Skin epidermis (tissue), 12 donors: ENCODE results near the gene ANO1.
A peak's percentile ranks its signal among the peaks of the same experiment; 100 is the strongest.

Source experiments
- H3K27ac ChIP-seq, 21 experiments: fragments of 200-600 bp; sonication (generic) in 11 of 21; one replicate each; pipeline ENCODE4 v1.5.0; 2020; ENCODE audit warnings: mild to moderate bottlenecking in 3 of 21, inconsistent platforms in 2 of 21, moderate library complexity in 2 of 21
- H3K4me3 ChIP-seq, 7 experiments: fragments of 200-600 bp; sonication (generic) in 2 of 7; one replicate each; pipeline ENCODE4 v1.5.0; 2020; ENCODE audit warnings: inconsistent platforms in 2 of 7, mild to moderate bottlenecking in 2 of 7, moderate library complexity in 1 of 7

The ANO1 gene

DNA sequence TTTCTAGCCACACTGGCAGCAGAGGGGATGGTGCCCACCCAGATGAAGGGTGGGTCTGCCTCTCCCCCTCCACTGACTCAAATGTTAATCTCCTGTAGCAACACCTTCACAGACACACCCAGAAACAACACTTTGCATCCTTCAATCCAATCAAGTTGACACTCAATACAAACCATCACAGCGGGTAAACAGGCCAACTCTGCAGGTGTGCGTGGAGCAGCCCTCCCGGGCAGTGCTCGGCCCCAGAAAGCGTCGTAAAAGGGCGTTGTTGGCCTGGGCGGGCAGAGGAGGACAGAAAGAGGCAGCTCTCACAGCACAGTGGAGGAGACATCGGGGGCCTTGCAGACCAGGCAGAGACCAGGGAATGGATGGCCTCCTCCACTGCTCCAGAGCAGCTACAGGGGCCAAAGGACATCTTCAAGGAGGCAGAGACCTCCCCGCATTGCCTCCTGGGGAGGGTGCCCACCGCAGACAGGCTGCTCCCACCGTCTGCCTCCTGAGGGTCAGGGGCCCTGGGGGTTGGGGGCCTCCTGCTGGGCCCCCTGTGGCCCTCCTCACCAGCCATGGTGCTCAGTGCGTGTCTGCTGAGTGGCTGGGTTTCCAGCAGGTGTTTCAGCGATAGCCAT, 68.9 kb downstream of the ANO1 start:
- Histone ChIP-seq H3K4me3 (no peak overlapping the region), H3K27ac (no peak overlapping the region)

DNA sequence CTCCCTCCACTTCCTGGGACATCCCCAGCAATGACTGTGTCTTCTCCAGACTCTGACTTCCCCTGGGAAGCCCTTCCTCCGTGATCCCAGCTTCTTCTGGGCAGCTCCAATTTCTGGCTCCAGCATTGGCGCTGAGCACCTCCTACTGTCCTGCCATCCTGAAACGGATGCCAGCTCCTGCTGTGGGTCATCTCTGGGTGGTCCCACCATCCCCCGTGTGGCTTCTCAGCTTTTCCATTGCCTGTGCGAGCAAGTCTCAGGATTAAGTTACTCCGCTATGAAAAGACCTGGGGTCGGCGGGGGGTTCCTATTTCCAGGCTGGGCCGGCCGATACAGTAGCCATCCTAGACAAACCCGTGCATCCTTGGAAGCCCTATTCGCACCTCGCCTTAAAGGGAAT, 69.6 kb downstream of the ANO1 start:
- Histone ChIP-seq H3K4me3 (no peak overlapping the region), H3K27ac (no peak overlapping the region)

DNA sequence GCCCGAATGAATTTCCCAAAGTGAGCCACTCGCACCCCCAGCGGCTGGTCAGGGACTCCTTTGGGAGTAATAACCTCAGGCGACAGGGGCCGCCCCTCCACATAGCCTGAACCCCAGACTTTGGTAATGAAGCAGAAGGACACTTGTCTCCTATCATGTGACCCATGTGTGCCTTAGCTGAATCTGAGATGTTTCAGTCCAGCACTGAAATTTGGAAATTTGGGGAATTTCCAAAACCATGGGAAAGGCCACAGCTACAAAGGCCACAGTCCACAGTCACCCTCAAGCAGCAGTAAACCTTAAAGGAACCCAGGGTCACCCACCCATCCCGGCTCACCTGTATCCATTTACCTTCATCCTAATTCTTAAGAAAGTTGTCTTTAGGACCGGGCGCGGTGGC, 73.6 kb downstream of the ANO1 start:
- H3K27ac ChIP-seq = no peak overlapping the region
- H3K4me3 ChIP-seq = no peak overlapping the region

DNA sequence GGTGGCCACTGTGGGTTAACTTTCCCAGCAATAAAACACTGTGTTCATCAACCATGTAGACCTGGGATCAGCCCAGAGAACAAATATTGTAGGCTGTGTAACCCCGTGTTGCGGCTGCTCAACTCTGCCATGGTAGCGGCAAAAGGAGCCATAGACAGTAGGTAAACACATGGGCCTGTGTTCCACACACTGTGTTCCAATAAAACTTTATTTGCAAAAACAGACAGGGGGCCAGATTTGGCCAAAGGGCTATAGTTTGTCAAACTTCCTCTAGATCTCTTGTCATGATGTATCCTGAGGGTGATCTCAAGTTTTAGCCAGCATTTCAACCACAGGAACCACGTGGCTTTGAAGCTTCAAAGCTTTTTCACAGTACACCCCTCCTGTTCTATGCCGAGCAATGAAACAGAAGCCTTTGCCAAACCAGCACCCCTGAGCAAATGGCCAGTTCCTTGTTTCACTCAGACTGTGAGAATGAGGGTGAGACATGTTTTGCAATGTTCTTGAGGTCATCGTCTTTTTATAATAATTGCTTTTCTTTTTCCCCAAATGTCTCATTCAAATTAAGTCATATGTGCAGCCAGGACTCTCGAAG, 75.1 kb downstream of the ANO1 start:
- Histone ChIP-seq H3K27ac (no peak overlapping the region), H3K4me3 (no peak overlapping the region)

DNA sequence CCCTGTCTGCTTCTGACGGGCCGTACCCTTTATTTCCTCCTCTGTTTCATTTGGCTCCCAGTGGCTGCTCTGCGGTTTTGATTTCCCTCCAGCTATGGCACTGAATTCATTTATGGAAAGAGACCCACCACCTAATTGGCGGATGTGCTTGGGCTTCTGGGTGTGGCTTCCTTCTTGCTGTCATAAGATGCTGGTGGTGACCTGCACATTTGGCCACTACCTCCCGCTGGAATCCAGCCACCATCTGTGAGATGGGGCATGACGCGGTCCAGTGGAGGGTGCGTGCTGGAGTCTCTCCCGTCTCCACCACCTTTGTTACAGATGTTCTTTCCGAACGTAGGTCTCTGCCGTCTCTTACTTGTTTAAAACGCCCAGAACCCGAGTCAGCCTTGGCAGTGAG, 77.3 kb downstream of the ANO1 start:
- Histone ChIP-seq H3K4me3 (no peak overlapping the region), H3K27ac (peak overlapping the region in 17 of 21 experiments; percentile 19 to 81 (median 62))

DNA sequence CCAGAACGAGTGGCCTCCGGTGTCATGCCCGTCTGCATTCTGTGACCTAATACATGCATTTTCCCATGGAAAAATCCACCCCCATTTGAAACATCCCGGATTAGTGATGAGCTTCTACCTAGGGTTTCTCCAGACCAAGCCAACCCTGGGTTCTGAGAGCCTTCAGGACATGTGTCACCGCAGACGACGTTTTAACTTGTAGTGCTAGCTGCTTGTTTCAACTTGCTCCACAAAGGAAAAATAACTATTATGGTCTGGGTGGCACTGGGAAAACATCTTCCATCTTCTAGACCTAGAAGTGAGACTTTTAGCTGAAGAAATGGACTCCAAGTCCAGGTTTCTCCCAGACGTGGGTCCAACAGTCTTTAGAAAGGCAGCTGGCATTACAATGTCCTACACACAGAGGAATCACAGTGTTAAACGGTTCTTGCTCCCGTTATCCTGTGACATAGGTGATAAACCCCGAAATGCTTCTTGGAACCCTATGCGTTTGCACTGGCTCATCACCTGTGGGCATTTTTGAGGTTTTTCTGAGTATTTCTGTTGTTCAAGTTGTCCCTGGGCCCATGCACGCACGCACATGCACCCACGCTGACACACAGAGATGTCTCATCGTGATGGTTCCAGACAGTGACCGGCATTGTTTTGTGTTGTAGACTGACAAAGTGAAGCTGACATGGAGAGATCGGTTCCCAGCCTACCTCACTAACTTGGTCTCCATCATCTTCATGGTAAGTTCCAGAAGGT, 78.3 kb downstream of the ANO1 start:
- Histone ChIP-seq H3K4me3 (no peak overlapping the region), H3K27ac (peak overlapping the region in 15 of 21 experiments; percentile 35 to 80 (median 61))

DNA sequence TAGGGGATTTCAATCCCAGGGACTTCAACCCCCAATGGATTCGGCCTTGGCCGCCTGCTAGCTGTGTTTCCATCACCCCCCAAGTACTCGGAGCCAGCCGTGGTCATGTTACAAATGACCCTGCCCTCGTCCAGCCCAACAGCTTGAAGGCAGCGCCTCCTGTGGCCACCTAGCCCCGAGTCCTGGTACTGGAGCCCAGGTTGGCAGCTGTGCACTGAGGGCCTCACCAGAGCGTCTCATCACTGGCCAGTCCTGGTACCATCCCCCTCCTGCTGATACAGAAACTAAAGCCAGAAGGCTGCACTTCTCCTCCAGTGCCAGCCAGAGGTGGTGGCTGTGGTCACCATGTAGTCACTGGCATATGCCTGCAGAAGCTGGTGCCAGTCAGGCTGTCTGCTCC, 80.1 kb downstream of the ANO1 start:
- Histone ChIP-seq H3K27ac (peak overlapping the region in 10 of 21 experiments; percentile 3 to 80 (median 44)), H3K4me3 (no peak overlapping the region)

DNA sequence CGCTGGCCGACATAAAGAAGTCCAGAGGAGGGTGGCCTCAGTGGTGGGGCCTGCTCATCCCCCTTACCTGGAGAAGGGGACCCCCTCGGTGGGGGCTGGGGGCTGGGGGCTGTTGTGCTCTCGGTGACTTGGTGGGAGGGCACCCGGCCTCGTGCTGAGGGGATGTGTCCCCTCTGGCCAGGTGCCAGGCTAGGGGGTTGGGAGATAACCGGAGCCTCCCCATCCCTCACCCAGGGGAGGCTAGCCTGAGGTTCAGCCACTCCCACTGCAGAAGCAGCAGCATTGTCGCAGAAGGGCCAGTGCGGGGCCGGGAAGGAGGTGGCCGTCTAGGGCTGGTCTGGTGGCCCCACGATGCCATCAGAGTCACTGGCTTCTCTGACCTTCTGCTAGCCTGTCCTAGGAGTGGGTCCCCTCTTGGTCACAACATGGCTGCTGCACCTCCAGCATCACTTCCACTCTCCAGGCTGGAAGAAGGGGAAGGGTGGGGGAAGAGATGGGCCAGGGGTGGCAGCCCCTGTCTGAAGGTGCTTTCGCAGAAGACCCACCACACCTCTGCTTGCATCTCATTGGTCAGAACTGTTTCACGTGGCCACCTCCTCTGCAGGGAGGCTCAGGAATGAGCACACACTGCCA, 80.8 kb downstream of the ANO1 start:
- H3K27ac ChIP-seq = peak overlapping the region in 12 of 21 experiments; percentile 3 to 80 (median 48)

DNA sequence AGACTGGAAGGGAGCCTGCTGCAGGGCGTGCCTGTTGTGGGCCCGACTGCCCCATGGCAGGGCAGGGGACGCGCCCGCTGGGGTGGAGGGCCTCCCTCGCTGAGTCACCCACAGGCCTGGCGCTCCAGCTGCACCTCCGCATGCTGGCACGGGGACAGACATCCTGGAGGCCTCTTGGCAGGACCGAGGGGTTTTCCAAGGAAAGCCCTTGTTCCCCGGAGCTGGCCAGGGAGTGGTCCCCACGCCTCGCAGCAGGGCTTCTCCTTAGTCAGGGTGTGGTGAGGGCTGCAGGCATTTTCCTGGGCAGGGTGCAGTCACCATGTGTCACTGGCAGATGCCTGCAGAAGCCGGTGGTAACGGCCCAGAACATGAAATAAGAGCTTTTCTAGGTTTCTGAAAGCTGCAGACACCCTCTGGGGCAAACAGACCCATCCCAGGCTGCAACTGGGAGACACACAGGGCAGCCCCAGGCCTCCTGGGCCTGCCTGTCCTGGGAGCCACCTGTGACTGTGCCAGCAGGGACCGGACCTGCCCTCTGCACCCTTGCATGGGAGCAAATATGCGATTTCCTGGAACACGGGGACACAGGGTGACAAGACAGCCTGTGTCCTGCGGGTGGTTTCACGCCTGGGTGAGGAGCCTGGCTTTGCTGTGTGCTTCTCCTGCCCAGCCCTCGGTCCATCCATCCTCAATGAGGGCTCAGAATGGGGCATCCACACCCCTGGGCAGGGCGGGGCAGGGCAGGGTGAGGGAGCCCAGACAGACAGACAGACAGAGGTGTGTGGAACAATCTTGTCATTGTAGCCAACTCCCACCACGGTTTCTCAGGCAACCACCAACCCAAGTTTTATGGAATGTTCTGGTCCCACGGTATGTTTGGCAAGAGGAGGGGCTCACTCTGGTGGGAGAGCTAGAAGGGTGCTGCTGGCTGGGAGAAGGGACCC, 81.8 kb downstream of the ANO1 start:
- Histone ChIP-seq H3K4me3 (no peak overlapping the region), H3K27ac (peak overlapping the region in 15 of 21 experiments; percentile 11 to 82 (median 56))

More for the DNA sequence above, 80.8 kb downstream of the ANO1 start:
- no peak overlapping the region for H3K4me3 ChIP-seq

DNA sequence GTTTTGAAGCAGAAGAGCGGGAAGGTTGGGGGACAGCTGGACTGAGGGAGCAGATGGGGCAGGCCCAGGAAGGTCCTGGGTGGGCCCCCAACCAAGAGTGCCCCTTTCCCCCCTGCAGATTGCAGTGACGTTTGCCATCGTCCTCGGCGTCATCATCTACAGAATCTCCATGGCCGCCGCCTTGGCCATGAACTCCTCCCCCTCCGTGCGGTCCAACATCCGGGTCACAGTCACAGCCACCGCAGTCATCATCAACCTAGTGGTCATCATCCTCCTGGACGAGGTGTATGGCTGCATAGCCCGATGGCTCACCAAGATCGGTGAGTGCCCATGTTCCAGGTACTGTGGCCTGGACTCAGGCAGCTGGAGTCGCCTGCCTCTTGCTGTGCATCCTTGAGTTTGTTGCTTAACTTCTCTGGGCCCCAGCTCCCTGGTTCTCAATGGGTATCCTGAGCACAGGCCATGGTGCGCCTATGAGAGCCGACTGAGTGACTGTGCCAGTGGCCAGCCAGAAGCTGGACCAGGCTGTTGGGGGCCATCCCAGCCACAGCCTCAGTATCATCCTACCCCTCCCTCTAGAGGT, 83.0 kb downstream of the ANO1 start:
- Histone ChIP-seq H3K27ac (peak overlapping the region in 5 of 21 experiments; percentile 47 to 82 (median 58)), H3K4me3 (no peak overlapping the region)

DNA sequence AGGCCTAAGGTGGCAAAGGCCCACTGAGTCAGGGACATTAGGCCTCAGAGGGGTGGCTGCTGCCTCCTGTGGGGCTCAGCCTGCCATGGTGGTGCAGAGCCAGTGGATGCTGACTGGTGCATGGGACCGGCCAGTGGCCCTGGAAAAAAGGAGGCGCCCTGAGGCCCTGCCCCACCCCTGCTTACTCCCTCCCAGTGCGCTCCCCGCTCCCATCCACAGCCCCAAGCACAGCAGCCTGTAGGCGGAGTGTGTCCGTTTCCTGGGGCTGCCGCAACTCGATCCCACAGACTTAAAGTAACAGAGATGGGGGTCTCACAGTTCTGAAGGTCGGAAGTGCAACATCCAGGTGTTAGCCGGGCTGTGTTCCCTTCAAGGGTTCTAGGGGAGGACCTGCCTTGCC, 86.6 kb downstream of the ANO1 start:
- no peak overlapping the region for H3K27ac ChIP-seq

DNA sequence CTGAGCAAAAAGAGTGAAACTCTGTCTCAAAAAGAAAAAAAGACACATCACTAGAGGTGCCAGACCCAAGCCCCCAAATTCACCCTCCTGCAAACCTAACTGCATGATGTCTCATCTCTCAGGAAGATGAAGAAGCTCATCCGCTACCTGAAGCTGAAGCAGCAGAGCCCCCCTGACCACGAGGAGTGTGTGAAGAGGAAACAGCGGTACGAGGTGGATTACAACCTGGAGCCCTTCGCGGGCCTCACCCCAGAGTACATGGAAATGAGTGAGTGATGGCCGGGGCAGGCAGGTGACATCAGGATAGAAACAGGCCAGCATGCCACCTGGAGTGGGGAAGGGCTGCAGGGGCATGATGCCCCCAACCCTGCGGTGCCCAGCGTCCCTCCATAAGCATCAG, 89.0 kb downstream of the ANO1 start:
- Histone ChIP-seq H3K4me3 (no peak overlapping the region), H3K27ac (no peak overlapping the region)

More for the DNA sequence above, 86.6 kb downstream of the ANO1 start:
- no peak overlapping the region for H3K4me3 ChIP-seq

DNA sequence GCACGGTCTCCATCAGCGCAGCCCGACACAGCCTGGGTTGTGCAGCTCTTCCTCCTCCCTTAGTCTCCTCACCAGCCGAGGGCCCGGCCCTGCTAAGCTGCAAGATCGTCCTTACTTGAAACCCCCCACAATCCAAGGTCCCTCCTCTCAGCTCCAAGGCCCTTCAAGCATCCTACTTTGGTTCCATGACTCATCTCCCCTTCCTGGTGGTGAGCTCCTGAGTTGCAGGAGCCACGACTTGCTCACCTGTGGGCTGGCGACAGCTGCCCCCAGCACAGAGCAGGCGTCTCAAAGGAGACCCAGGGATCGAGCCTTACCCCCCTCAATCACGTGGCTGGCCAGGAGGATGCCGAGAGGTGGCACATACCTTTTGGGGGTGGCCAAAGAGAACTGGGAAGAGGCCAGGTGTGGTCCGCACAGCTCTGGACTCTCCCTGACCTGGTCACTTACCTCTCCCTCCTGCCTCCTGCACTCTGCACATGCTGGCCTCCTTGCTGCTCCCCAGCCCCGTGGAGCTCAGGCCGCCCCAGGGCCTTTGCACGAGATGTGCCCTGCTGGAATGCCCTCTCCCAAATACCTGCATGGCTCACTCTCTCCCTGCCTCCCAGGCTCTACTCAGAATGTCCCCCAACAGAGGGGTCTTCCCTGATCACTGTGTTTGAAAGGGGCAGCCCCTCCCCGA, 89.7 kb downstream of the ANO1 start:
- Histone ChIP-seq H3K4me3 (no peak overlapping the region), H3K27ac (no peak overlapping the region)

DNA sequence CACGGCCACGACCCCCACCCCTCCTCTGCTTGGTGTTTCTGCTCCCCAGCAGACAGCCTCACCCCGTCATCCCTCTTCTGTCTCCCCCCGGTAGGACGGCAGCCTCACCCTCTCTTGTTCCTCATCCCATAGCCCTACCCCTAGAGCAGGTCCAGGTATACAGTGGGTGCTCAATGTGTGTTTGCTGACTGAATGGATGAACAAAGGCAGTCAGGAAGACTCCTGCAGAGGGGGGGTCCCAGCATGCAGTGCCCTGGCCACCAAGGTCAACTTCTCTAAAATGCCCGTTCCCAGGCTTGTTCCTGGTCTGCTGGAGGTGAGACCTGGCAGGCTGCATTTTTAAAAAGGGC, 90.3 kb downstream of the ANO1 start:
- H3K27ac ChIP-seq = no peak overlapping the region
- no peak overlapping the region for H3K4me3 ChIP-seq

DNA sequence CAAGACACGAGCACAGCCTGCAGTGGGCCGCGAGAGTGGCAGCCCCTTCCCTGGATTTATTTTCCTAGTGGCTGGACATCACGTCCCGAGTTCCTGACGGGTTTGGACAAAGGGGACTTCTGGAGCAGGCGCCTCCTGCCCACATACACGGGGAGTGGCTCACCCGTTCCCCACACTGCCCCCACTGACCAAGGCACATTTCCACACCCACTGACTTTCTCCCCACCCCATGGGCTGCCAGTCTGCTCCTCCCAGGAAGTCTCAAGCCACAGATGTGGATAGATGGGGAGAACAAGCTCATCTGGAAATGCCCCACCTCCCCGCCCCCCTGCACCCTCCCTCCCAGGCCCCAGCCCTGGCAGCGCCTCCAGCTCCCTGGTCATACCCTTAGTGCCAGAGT, 91.0 kb downstream of the ANO1 start:
- no peak overlapping the region for H3K27ac ChIP-seq
- no peak overlapping the region for H3K4me3 ChIP-seq

DNA sequence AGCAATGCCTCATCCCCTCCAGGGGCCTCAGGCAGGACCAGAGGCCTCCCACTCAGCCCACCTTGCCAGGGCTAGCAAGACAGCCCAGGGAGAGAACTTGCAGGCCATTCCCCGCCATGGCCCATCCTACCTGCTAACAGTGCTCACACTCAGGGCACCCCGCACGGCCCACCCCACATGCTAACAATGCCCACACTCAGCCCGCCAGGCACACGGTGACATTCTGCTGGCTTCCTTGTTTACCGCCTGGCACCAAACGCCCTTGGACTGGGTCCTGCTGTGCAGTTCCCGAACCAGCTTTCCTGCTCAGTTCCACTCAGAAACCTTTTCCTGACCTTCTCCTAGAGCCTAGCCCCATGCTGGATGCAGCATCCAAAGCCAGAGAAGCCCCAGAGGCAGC, 91.5 kb downstream of the ANO1 start:
- no peak overlapping the region for H3K4me3 ChIP-seq
- H3K27ac ChIP-seq = no peak overlapping the region

DNA sequence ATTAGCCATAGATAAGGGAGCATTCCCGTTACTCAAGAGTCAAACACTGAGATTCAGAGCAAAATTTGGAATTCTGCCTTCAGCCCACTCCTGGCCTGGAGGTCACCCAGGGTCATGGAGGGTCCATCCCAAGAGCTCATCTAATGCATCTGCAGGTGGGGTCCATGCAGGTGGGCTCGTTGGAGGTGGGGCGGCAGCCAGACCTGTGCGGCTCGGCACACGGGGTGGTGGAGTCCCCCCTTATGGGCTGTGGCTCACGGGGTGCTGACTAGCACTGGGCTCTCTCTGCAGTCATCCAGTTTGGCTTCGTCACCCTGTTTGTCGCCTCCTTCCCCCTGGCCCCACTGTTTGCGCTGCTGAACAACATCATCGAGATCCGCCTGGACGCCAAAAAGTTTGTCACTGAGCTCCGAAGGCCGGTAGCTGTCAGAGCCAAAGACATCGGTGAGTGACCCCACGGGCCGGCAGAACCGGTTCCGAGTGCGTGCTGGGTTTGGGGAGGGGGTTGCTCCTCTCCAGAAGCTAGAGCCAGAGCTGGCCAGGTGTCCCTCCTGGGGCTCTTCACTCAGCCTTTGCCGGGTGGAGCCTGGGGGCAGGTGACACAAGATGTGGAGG, 92.6 kb downstream of the ANO1 start:
- no peak overlapping the region for H3K27ac ChIP-seq

DNA sequence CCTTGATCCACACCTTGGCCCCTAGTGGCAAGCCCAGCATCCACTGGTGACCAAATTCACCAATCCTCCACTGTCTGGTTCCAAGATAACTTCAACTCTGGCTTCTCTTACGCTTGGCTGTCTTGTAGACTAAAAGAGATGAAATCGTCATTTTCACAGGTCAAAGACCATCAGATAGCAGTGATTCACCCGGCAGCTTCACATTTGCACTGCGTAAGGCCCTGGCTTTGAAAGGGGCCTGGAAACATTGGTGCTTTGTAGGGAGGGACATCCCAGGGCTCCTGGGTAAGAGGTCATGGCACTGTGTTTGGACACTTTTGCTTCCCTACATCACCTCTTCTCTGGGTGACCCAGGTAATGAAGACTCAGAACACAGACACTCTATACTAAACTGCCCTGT, 94.9 kb downstream of the ANO1 start:
- no peak overlapping the region for H3K27ac ChIP-seq

More for the DNA sequence above, 92.6 kb downstream of the ANO1 start:
- no peak overlapping the region for H3K4me3 ChIP-seq

More for the DNA sequence above, 94.9 kb downstream of the ANO1 start:
- no peak overlapping the region for H3K4me3 ChIP-seq
